OCI-LY7 (cell line): Measurements from ENCODE around the gene UBXN2A.

Experiments used
- CTCF ChIP-seq: fragments of 200-600 bp; sonication (generic); conservative IDR thresholded peaks from 2 replicates; pipeline ENCODE4 v1.5.1; 2014; ENCODE audit warnings: mild to moderate bottlenecking, antibody characterized with exemption, low read length, moderate library complexity, mixed read lengths
- EZH2phosphoT487 ChIP-seq: fragments of 200-600 bp; sonication (generic); IDR thresholded peaks from 2 replicates; pipeline ENCODE4 v1.6.1; 2018; ENCODE audit warnings: low read depth, borderline replicate concordance, mild to moderate bottlenecking, mixed run types, antibody characterized with exemption, low read length, moderate library complexity, mixed read lengths

GRCh38 chr2:23905155-23905554 is 35.1 kb upstream of the UBXN2A start:
- no peak for TF ChIP-seq CTCF
- no peak for TF ChIP-seq EZH2phosphoT487
